Fibroblast of mammary gland (primary cell): ENCODE data around the gene NGFR.

Experiments used
- DNase-seq: peaks from one replicate; pipeline ENCODE4 v3.0.0-alpha.2; 2010; ENCODE audit warnings: low read depth
- H3K4me3 ChIP-seq: 2 replicates; pipeline ENCODE4 v1.5.1; 2011; ENCODE audit warnings: low read depth, mild to moderate bottlenecking, low read length, moderate library complexity; ENCODE audit not compliant: control insufficient read depth
- TF ChIP-seq, protein P1 (sequence below): conservative IDR thresholded peaks from 2 replicates; pipeline ENCODE4 v1.5.1; 2011; ENCODE audit warnings: low read depth, low read length, inconsistent platforms; ENCODE audit not compliant: control insufficient read depth, insufficient read depth

NGFR gene

DNA sequence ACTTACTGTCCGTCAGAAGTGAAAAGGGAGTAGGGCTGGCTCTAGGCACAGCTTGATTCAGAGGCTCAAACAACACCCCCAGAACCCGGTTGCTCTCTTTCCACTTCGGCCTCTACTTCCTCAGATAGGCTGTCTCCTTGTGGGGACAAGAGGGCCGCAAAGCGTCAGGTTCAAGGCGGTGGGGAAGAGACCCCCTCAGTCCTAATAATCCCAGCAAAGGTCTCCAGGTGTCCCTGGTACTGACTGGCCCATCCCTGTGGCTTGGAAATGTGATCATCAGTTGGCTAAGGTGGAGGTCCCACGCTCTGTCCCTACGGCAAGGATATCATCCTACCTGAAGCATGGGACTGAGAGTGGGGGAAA, 26.0 kb downstream of the NGFR start:
- no peak for DNase-seq
- TF ChIP-seq, protein P1, sequence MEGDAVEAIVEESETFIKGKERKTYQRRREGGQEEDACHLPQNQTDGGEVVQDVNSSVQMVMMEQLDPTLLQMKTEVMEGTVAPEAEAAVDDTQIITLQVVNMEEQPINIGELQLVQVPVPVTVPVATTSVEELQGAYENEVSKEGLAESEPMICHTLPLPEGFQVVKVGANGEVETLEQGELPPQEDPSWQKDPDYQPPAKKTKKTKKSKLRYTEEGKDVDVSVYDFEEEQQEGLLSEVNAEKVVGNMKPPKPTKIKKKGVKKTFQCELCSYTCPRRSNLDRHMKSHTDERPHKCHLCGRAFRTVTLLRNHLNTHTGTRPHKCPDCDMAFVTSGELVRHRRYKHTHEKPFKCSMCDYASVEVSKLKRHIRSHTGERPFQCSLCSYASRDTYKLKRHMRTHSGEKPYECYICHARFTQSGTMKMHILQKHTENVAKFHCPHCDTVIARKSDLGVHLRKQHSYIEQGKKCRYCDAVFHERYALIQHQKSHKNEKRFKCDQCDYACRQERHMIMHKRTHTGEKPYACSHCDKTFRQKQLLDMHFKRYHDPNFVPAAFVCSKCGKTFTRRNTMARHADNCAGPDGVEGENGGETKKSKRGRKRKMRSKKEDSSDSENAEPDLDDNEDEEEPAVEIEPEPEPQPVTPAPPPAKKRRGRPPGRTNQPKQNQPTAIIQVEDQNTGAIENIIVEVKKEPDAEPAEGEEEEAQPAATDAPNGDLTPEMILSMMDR, result no peak
- H3K4me3 ChIP-seq, result no peak overlapping the region

DNA sequence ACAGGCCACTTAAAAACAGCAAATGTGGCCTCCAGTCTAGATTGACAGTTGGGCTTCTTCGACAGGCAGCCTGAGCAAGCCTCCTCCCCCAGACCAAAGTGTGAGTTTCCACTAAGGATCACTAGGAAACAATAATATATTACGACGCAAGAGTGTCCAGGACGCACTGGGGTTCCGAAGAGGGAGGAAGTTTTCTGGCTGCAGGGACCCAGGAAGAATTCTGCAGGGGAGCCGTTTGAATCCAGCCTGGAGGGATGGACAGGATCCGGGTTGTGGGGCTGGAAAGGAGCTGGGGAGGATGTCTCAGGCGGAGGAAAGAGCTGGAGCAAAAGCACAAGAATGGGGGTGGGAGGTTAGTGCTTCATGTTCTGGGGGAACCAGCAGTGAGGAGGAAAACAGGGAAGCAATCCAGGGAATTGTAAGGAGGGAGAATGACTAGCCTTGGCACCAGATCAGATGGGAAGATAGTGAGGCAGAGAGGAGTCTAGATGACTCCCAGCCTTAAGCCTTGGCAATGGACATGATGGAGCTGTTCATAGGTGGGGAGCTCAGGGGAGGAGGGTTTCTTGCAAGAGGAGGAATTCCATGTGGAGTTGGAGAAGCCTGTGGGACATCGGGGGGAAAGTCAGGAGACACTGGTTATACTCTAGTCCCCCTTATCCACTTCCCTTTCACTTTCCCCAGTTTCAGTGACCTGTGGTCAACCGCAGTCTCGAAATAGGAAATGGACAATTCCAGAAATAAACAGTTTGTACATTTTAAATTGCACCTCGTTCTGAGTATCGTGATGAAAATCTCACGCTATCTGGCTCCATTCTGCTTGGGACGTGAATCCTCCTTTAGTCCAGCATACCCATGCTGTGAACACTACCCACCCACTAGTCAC, 26.6 kb downstream of the NGFR start:
- DNase-seq, result peak; percentile 62
- no peak overlapping the region for H3K4me3 ChIP-seq

DNA sequence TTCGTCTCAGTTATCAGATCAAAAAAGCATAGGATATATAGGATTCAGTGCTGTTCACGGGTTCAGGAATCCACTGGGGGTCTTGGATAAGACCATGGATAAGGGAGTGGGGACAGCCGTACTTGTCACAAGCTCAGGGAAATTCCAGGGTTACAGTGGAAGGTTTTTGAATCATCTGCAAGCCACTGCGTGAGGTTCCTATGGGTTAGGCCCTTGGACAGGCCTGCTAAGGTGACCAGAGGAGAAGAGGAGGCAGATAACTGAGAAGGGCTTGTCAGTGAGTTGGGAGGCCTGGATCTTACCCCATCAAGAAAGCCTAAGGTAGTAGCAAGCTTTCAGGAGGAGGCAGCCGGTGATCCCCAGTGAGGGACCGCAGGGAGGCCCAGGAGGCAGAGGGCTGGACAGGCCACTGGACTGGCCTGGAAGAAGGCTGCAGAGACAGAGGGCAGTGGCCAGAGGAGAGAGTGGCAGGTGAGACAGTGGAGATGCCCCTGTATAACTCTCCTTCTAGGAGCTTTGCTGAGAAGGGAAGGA, 27.3 kb downstream of the NGFR start:
- no peak for DNase-seq
- H3K4me3 ChIP-seq, result no peak overlapping the region
- TF ChIP-seq, protein P1, result no peak

More for the DNA sequence above, 26.6 kb downstream of the NGFR start:
- TF ChIP-seq, protein P1, result no peak

DNA sequence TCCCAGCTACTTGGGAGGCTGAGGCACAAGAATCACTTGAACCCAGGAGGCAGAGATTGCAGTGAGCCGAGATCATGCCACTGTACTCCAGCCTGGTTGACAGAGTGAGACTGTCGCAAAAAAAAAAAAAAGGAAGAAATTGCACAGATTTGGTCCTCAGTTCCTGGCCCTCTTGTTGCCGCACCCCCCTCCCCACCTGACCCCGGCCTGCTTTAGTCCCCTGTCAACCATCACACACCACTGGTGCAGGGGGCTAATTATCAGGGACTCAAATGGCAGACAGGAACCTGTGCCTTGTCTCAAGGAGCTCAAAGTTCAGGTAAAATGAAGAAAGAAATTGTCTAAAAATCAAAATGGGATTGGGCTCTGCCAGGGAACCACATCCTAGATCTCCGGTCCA, 28.1 kb downstream of the NGFR start:
- H3K4me3 ChIP-seq, result no peak overlapping the region
- TF ChIP-seq, protein P1, result no peak
- DNase-seq, result no peak

DNA sequence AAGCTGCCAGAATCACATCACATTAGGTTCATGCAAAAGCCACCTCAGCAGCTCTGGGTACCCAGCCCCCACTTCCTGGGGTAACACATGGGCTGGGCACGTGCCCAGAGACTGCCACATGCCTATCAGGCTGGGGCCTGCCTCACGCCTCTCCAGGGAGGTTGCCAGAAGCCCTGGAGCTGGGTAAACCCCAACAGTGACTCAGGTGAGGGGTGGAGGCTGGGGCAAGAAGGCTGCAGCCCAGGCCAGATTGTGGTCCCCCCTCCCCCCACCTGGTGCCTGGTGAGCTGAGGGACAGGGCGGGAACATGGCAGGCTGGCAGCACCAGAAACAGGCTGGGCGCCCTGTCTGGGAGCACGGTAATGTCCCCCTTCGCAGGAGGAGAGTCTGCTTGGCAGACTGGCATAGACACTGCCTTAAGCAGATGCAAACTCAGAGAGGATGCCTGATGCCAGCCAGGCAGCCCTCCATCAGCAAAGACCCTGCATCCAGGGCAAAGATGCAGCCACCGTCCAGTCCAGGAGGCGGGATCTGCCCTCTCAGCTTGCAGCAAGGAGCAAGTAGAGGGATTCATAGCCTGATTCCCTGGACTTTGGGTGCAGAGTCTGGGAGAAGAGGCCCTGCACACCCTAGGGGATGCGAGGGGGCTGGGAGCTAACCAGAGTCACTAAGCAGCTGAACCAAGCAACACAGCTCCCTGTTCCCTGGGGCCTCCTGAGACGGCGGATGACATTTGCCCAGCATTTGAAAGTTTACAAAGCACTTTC, 28.8 kb downstream of the NGFR start:
- peak; percentile 2 for DNase-seq
- TF ChIP-seq, protein P1, result no peak
- H3K4me3 ChIP-seq, result no peak overlapping the region

DNA sequence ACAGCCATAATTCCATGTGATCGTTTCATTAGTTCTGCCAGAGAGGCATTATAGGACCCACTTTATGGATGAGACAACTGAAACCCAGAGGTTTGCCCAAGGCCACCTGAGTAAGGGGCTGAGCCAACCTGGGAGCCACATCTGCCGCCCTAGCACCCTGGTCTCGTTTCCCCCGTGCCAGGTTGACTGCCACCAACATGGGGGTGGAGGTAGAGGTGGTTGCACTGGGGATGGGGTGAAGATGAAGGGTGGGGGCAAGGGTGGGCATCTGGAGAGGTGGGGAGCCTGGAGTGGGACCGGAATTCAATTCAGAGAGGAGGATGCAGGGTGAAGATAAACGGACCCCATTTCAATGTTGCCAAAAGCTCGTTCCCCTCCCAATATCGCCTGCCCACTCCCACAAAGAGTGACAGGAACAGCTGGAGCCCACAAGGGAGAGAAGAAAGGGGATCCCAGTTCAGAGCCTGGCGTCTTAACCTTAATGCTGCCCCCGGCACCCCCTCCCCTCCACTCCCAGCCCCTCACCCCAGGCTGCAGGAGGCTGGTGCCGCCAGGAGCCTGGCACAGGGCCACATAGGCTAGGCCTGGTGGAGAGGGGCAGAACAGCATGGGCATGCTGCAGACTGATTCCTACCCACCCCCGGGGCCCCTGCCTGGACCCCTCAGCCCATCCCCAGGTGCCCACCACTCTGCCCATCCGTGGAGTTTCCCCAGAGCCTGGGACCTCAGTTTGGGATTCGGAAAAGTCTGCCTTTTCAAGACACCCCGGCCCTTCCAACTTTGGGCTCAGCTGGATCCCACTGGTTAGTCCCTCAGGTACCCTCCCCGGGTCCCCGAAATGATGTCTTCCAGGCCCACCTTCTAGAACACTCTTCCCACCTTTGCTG, 29.6 kb downstream of the NGFR start:
- H3K4me3 ChIP-seq, result no peak overlapping the region
- TF ChIP-seq, protein P1, result no peak
- no peak for DNase-seq
